OCI-LY3 (cell line): ENCODE measurements around the gene KLHL35.

Source experiments
- H2AFZ ChIP-seq: fragments of 200-600, 300-600 bp; shearing (Covaris generic); 2 replicates; pipeline ENCODE4 v1.6.0; 2014; ENCODE audit warnings: antibody characterized with exemption, low read depth, low read length
- H3K27ac ChIP-seq: fragments of 200-600, 300-600 bp; sonication (generic); 2 replicates; pipeline ENCODE4 v1.5.1; 2014; ENCODE audit warnings: mild to moderate bottlenecking, low read length, moderate library complexity, mixed read lengths
- H3K27me3 ChIP-seq: fragments of 200-600, 300-600 bp; sonication (generic); 2 replicates; pipeline ENCODE4 v1.6.1; 2014; ENCODE audit warnings: low read depth, low read length, mixed read lengths
- H3K36me3 ChIP-seq: fragments of 200-600, 300-600 bp; sonication (generic); replicated peaks from 2 replicates; pipeline ENCODE3; 2014; ENCODE audit warnings: low read depth, low read length, mixed read lengths
- H3K4me1 ChIP-seq: fragments of 300-600, 200-600 bp; sonication (generic); 2 replicates; pipeline ENCODE4 v1.6.1; 2014; ENCODE audit warnings: low read length, mixed read lengths
- H3K4me2 ChIP-seq: fragments of 200-600, 300-600 bp; sonication (generic); 2 replicates; pipeline ENCODE4 v1.6.1; 2014; ENCODE audit warnings: low read length, mixed read lengths
- H3K4me3 ChIP-seq: fragments of 300-600, 200-600 bp; sonication (generic); 2 replicates; pipeline ENCODE4 v1.5.1; 2014; ENCODE audit warnings: antibody characterized with exemption, mild to moderate bottlenecking, low read length, moderate library complexity
- H3K79me2 ChIP-seq: fragments of 300-600, 200-600 bp; shearing (Covaris generic); 2 replicates; pipeline ENCODE4 v1.6.1; 2014; ENCODE audit warnings: mild to moderate bottlenecking, low read length, mixed read lengths
- H3K9ac ChIP-seq: fragments of 300-600, 200-600 bp; shearing (Covaris generic); 2 replicates; pipeline ENCODE4 v1.6.0; 2014; ENCODE audit warnings: mild to moderate bottlenecking, low read length, moderate library complexity
- H3K9me3 ChIP-seq: fragments of 200-600, 300-600 bp; shearing (Covaris generic); 2 replicates; pipeline ENCODE4 v1.6.1; 2014; ENCODE audit warnings: low read length, mixed read lengths; ENCODE audit not compliant: insufficient read depth
- H4K20me1 ChIP-seq: fragments of 200-600, 300-600 bp; sonication (generic); 2 replicates; pipeline ENCODE4 v1.6.1; 2016; ENCODE audit warnings: low read length, mixed read lengths; ENCODE audit not compliant: insufficient read depth
- EZH2phosphoT487 ChIP-seq: fragments of 200-600 bp; shearing (Covaris generic); IDR thresholded peaks from 2 replicates; pipeline ENCODE4 v1.6.1; 2018; ENCODE audit warnings: antibody characterized with exemption, mixed run types, low read depth
- TF ChIP-seq, protein P1 (sequence below): fragments of 200-600, 300-600 bp; sonication (generic); IDR thresholded peaks from 2 replicates; pipeline ENCODE4 v1.5.1; 2014; ENCODE audit warnings: antibody characterized with exemption, low read length, low read depth

KLHL35 gene

DNA sequence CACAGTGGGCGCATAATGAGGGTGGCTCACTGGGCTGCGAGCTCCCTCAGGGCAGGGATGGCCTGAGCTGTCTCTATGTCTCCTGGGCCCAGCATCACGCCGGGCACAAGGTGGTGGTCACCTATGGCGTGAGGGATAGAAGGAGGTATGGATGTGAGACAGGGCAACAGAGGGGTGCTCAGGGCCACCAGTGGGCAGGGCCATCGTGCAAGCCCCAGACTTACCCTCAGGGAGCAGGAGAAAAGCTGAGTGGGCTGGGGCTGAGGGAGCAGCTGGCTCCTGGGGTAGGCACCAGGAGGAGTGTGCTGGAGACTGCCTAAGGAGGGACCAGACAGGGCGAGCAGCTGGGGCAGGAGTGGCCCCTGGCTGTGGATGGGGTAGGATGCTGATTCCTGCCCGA, 34.3 kb upstream of the KLHL35 start:
- H3K79me2 ChIP-seq: no peaks in the 10 kb centered on the region
- no peaks in the 10 kb centered on the region for H3K9me3 ChIP-seq
- 0 out of 2 replicates have a peak, but pooled peaks cover 4% of the 10 kb centered on the region for H3K27me3 ChIP-seq
- H3K27ac ChIP-seq: no peak overlapping the region
- no peak overlapping the region for H2AFZ ChIP-seq
- no peak overlapping the region for H3K4me3 ChIP-seq
- TF ChIP-seq EZH2phosphoT487: no peak
- TF ChIP-seq, protein P1, sequence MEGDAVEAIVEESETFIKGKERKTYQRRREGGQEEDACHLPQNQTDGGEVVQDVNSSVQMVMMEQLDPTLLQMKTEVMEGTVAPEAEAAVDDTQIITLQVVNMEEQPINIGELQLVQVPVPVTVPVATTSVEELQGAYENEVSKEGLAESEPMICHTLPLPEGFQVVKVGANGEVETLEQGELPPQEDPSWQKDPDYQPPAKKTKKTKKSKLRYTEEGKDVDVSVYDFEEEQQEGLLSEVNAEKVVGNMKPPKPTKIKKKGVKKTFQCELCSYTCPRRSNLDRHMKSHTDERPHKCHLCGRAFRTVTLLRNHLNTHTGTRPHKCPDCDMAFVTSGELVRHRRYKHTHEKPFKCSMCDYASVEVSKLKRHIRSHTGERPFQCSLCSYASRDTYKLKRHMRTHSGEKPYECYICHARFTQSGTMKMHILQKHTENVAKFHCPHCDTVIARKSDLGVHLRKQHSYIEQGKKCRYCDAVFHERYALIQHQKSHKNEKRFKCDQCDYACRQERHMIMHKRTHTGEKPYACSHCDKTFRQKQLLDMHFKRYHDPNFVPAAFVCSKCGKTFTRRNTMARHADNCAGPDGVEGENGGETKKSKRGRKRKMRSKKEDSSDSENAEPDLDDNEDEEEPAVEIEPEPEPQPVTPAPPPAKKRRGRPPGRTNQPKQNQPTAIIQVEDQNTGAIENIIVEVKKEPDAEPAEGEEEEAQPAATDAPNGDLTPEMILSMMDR: no peak
- H3K4me1 ChIP-seq: no peaks in the 10 kb centered on the region
- H4K20me1 ChIP-seq: no peaks in the 10 kb centered on the region
- no peak overlapping the region for H3K4me2 ChIP-seq
- H3K36me3 ChIP-seq: no peaks in the 10 kb centered on the region
- no peak overlapping the region for H3K9ac ChIP-seq

DNA sequence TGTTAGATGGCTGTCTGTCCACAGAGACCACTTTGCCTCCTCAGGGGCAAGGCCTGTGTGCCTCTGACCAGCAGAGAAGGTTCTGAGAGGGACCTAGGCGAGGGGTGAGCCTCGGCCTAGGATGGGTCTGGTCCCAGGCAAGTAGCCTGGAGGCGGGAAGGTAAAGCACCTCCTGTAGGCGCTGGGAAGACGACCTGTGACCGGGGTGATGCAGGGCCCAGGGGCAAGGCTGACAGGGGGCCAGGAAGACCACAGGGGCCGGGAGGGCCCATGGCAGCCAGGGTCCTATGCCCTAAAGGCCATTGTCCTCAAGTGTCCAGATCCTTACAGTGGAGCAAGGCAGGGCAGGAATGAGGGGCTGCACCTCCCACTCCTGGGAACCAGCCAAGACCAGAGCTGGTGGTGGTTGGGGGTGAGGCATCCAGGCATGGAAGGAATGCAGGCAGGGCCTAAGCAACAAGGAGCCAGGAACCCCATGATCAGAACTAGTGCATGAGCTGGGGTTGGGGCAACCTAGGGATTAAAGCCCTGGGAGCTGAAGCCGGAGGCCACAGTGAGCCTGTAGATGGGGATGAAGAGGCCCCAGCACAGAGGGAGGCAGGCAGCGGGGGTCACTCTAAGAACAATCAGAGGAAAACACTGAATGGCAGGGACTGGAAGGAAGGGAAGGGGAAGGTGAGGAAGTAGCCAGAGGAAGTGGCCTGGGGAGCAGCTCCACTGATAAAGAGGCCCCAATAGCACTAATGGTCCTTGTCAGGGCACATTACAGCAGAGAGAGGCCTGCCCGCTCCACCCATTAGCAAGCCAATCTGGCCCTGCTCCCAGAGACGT, 32.9 kb upstream of the KLHL35 start:
- no peak overlapping the region for H3K4me3 ChIP-seq
- no peak overlapping the region for H3K9ac ChIP-seq
- H4K20me1 ChIP-seq: no peaks in the 10 kb centered on the region
- H3K4me1 ChIP-seq: no peaks in the 10 kb centered on the region
- 0 out of 2 replicates have a peak, but pooled peaks cover 2% of the 10 kb centered on the region for H3K27me3 ChIP-seq
- H3K27ac ChIP-seq: no peak overlapping the region
- H3K36me3 ChIP-seq: no peaks in the 10 kb centered on the region
- H2AFZ ChIP-seq: no peak overlapping the region
- no peaks in the 10 kb centered on the region for H3K9me3 ChIP-seq
- H3K4me2 ChIP-seq: no peak overlapping the region
- H3K79me2 ChIP-seq: no peaks in the 10 kb centered on the region
- no peak for TF ChIP-seq EZH2phosphoT487
- TF ChIP-seq, protein P1: no peak

DNA sequence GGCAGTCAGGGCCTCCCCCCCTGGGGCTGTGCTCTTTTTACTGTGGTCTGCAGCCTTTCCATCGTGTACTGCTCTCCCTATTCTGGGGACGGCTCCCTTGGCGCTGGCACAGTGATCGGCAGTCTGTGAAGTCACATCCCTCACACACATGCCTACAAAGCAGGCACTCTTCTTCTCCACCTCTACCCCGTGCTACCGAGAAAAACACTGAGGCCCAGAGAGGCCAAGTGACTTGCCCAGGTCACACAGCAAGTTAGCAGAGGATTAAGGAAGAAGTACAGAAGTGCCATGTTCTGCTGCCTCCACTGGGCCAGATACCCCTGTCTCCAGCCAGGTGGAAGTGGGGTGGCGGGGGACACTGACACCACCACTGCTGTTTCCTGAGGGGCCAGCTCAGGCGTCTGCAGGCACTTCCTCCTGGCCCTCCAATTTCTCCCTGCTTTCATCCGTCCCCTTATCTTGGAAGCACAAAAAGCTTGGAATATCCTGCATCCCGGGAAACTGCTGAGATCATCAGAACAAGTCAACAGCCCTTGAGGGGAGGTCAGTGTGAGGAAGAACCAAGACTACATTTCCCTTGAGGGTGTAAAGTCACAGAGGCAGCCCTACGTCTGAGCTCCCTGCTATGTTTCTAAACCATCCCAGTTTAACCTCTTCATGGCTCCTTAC, 30.2 kb upstream of the KLHL35 start:
- no peak overlapping the region for H2AFZ ChIP-seq
- H3K4me3 ChIP-seq: no peak overlapping the region
- no peak overlapping the region for H3K9ac ChIP-seq
- H3K27me3 ChIP-seq: no peaks in the 10 kb centered on the region
- no peaks in the 10 kb centered on the region for H4K20me1 ChIP-seq
- no peak overlapping the region for H3K4me2 ChIP-seq
- TF ChIP-seq EZH2phosphoT487: no peak
- TF ChIP-seq, protein P1: no peak
- no peak overlapping the region for H3K27ac ChIP-seq
- H3K9me3 ChIP-seq: no peaks in the 10 kb centered on the region
- H3K36me3 ChIP-seq: no peaks in the 10 kb centered on the region
- no peaks in the 10 kb centered on the region for H3K4me1 ChIP-seq
- H3K79me2 ChIP-seq: no peaks in the 10 kb centered on the region

DNA sequence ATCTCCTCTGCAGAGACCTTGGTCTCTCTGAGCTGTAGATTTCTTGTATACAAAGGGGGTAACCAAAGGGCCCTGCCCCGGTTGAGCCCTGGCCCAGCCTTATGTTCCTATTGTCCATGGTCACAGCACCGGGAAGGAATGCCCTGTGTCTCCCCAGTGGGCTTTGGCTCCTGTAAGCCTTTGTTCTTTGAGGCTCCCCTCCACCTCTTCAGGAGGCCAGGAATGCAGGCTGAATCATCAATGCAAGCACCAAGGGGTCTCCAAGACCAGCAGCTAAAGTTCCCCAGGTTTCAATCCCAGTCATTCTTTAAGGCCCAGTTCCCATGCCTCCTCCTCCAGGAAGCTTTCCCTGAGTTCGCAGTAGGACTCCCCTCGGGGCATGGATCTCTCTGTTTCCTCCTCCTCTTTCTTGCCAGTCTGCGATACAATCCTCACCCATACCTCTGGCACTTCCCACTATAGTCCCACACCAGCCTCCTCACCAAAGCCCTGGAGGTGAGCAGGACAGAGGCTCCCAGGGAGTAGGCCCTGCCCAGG, 29.2 kb upstream of the KLHL35 start:
- no peaks in the 10 kb centered on the region for H3K27me3 ChIP-seq
- no peak overlapping the region for H3K4me3 ChIP-seq
- no peaks in the 10 kb centered on the region for H4K20me1 ChIP-seq
- no peak overlapping the region for H3K27ac ChIP-seq
- no peaks in the 10 kb centered on the region for H3K4me1 ChIP-seq
- no peak overlapping the region for H3K9ac ChIP-seq
- no peaks in the 10 kb centered on the region for H3K36me3 ChIP-seq
- no peaks in the 10 kb centered on the region for H3K79me2 ChIP-seq
- H2AFZ ChIP-seq: no peak overlapping the region
- H3K4me2 ChIP-seq: no peak overlapping the region
- no peaks in the 10 kb centered on the region for H3K9me3 ChIP-seq
- no peak for TF ChIP-seq EZH2phosphoT487
- TF ChIP-seq, protein P1: no peak
